Measurements from ENCODE around the gene PPTC7.

GRCh38 chr12:110560048-110560447, 23.1 kb downstream of the PPTC7 start:
- no peak for TF ChIP-seq CTCF (IDR thresholded peaks at IDR 0.05; ENCODE audit: insufficient read depth, low read length)
- TF ChIP-seq GABPA (IDR thresholded peaks at IDR 0.05; ENCODE audit: low read depth), result no peak
- no peak for TF ChIP-seq POLR2AphosphoS5 (IDR thresholded peaks at IDR 0.05; ENCODE audit: low read depth)

Data from HL-60 (cell line).